Suppressor macrophage treated with lipopolysaccharide for 1 hour (primary cell): Measurements from ENCODE around the gene CAPN2.

Experiments
- DNase-seq, 3 donors: peaks; one replicate each; pipeline ENCODE4 v3.0.0-alpha.2; 2020 to 2022

Gene CAPN2

DNA sequence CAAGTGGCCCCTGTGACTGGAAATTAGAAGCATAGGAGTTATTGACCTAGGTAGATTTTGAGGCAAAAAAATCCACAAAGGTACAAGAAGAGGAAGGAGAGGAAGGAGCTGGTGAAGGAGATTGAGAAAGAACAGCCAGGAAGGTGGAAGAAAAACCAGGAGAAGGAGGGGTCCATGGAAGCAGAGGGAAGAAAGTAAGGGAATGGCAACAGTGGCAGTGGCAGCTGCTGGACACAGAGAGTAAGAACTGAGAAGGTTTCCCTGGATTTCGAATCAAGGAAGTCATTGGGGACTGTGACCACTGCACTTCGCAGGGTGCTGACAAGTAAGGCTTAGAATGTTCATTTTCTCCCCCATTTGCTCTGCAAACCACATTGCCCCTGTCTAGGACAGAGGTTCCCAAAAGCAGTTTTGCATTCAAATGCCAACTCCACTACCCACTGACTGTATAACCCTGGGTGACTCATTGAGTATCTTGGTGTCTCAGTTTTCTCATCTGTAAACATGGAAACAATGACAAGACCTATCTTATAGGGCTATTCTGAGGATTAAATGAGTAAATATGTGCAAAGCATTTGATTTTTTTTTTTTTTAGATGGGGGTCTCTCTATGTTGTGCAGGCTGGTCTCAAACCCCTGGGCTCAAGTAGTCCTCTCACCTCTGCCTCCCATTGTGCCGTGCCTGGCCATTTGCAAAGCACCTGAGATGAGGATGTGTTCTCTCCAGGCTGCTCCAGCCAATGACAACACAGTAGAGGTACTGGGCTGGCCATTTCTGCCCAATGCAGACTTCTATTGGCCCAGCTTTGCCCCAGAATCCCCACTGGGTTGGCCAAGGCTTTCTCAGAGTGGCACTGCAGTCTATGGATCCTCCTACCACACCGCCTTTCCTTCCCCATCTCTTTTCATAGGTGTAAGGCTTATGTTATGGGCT is 9.3 kb upstream of the CAPN2 start:
- peak; percentile 59 to 84 (median 73) for DNase-seq

DNA sequence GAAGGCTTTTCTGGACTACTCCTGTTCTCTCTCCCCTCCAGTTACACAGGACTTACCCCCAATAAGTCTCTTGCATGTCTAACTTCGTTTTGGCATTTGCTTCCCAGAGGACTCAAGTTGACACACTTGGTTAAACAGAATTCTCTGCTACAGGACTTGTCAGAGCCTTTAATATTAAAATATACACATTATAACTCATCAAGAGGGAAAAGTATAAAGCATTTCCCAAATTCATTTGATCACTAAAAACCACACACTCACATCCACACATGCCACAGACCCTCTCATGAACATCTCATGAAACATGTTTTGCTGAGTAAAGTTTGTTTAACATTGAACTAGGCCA is 8.7 kb upstream of the CAPN2 start:
- DNase-seq, result no peak

DNA sequence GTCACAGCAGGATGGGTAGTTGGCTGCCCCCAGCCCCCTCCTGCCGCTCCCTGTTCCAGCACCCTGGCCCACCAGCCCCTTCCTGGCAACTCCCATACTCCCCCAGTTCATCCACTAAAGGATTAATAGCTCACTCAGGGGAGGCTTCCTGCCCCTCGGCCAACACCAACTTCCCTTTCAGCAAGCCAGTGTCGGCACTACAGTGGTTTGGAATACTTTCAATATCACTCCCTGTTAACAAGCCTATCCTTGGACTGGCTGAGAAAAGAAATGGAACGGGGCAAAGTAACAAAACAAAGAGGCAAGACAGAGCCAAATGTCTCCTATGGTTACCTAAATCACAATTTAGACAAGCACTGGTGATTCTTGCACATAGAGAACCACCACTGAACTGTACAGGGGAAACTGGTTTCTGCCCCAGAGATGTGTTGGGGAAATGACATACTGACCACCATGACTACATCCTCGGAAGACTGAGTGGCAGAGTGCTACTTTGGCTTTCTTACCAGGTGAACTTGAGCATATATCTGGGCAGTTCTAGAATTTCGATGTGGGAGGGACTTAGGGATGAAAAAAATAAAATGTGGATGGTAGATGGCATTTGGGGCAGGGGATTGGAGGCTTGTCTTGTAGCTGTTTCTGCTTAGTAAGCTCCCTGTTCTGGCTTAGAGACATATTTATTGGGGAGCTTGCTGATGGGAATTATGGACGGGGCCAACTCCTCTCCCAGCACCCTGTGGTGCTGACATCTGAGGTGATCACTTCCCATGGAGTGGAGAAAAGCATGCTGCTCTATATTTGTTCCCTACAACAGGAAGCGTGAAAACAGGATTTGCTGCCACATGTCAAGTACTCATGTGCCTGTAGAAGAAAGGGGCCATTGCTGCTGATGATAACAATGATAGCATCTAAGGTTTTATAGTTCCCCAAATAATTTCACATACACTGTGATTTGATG is 7.1 kb upstream of the CAPN2 start:
- DNase-seq, result peak; percentile 49 to 57 (median 50)

DNA sequence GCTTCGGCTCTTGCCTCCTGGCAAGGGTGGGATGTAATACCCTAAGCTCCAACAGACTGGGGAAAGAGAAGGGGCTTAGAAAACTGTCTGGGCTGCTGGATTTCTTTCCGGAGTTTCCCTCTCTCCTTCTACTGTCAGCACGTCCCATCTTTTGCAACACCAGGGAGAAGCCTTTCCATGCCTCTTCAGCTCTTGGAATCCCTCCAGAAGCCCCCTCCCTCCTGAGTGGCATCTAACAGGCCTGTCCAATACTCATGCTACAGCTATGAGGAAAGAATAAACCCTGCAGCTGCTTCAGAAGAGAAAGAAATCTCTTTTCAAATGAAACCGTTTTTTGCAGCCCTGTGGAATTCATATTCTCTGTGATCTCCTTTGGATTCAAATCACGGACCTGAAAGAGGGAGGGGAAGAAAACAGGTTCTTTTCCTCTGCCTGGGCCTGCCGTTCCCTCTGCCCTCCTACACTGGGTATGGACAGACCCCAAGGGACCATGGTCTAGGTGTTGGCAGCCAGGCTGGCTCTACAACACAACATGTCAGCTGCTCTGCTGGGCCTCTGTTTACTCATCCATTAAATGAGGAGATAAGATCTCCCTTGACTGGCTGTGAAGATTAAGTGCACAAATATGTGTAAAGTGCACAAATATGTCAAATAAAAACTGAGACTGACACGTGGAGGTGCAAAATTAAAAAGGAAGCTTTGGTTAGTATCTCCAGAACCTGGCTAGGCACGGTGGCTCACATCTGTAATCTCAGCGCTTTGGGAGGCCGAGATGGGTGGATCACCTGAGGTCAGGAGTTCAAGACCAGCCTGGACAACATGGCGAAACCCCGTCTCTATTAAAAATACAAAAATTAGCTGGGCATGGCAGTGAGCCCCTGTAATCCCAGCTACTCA is 6.0 kb upstream of the CAPN2 start:
- no peak for DNase-seq

GRCh38 chr1:223707256-223708000 is 4.9 kb upstream of the CAPN2 start:
- DNase-seq, result peak; percentile 79 to 81 (median 81)

DNA sequence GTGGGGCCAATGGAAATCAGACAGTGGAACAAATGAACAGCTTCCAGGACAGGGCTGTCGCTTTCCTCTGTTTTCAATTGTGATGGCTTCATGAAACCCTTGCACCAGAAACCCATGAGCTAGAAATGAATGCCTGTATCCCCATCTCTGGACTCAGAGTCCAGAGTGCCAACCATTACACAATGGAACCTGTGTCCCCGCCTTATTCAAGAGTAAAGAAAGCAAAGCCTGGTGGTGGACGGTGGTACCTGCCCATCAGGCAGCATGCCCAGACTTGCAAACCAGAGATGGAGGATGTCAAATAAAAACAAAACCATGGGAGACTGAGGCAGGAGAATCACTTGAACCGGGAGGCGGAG is 4.4 kb upstream of the CAPN2 start:
- no peak for DNase-seq

DNA sequence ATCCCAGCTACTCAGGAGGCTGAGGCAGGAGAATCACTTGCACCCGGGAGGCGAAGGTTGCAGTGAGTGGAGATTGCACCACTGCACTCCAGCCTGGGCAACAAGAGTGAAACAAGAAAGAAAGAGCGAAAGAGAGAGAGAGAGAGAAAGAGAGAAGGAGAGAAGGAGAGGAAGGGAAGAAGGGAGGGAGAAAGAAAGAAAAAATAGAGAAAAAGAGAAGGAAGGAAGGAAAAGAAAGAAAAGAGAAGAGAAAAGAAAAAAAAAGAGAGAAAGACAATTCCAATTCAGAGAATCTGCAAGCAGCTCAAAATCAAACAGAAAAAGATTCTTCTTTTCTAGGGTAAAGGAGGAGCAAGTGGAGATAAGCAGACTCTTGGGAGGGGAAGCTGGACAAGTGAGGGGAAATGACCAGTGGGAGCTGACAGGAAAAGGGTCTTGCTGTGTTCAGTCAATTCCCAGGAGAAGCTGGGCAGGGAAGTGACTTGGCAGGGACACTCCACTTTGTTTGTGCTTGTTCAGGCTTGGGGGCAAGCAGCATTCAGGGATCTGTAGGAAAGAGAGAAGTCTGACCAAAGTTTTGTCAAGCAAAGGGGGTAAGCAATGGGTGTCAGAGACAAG is 3.6 kb upstream of the CAPN2 start:
- peak in 1 of 3 donors; percentile 17 for DNase-seq

GRCh38 chr1:223709598-223709997 is 2.7 kb upstream of the CAPN2 start:
- DNase-seq, result no peak

GRCh38 chr1:223710179-223711133 is 1.9 kb upstream of the CAPN2 start:
- no peak for DNase-seq

GRCh38 chr1:223711173-223711572 is 1.2 kb upstream of the CAPN2 start:
- no peak for DNase-seq

GRCh38 chr1:223711747-223712193 is 569 bp upstream of the CAPN2 start:
- DNase-seq, result no peak

DNA sequence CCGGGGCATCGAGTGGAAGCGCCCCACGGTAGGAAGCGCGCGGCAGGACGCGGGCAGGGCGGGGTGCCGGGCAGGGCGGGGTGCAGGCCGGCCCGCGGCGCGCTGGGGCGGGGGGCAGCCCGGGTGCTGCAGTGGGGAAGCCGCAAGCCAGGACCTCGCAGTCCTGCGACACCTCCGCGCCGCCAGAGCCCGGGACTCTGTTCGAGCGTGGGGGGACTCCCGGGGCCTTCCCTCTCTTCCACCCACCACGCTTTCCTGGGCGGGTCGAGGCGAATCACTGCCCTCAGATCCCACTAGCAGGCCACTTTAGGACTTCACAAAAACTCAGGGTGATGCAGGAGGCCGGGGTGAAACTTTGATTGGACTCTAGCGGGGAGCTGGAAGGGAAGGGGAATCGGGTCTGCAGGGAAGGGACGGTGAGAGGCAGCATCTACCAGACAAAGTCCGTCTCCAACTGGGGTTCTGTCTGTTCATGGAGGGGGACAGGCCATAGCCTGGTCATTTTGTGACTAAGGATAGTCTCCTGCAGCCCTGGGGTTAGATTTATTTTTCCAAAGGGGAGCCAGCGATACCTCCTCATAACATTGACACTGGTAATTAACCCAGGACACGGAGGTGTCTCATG is 623 bp downstream of the CAPN2 start:
- DNase-seq, result peak; percentile 92 to 96 (median 95)

DNA sequence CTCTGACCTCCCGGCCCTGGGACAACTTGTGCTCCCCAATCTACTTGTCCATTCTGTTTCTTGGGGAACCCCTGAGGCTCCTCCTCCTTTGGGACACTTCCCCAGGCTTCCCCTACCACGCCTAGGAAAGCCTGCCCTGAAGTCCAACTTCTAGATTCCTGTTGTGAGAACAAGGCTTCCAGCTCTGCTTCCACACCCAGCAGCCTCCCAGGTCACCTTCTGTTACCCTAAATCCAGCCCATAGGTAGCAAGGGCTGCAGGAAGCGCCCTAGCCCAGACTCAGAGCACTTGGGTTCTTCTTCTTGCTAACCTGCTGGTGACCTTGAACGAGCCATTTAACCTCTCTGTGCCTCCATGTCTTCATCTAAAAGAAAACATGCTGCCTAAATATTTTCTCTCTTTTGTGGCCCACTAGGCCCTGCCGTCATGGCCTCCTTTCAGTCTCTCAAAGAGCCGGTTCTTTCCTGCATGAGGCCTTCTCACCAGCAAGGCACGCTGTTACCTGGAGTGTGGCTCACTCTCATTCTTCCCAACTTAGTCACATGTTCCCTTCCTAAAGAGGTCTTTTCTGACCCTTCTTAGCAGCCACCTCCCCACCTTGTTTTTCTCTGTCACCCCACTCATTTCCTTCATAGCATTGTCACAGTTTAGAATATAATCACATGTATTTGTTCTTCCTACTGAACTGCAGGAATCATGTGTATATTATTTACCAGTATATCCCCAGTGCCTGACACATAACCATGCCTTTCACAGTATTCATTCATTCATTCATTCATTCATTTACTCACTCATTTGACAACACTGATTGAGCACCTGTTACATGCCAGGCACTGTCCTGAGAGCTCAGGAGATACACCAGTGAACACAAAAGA is 1.4 kb downstream of the CAPN2 start:
- peak; percentile 41 to 67 (median 46) for DNase-seq

- DNase-seq, result no peak
Observed at GRCh38 chr1:223714421-223714724, 2.0 kb downstream of the CAPN2 start.

DNA sequence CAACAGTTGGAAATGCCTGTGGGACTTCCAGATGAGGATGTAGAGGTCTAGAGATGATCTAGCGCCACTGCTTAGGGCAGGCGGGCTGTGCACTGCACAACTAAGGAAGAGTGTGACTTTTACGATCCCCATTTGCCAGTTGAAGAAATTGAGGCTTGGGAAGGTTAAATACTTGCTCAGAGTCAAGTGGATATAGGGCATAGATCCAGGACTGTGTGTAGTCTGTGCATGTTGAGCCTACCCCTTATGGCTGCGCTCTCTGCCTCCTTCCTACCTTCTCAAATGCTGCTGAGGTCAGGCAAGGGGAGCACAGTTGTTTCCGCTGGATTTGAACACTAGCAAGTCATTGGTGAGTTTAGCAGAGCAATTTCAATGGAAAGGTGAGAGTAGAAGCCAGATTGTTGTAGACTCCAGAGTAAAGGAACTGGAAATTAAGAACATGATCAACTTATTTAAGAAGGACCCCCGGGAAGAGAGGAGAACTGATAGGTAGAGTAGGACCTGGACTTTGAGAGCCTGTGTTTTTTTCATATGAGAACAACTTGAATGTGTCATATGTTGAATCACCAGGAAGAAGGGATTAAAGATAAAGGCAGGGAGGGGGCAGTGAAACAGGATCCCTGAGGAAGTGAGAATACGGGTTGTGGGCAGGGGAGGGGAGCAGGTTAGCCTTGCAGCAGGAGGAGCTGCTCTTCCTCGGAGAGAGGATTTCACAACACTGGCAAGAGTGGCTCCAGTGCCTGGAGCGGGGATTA is 2.7 kb downstream of the CAPN2 start:
- peak; percentile 38 to 66 (median 52) for DNase-seq

GRCh38 chr1:223715604-223716172 is 3.3 kb downstream of the CAPN2 start:
- no peak for DNase-seq

DNA sequence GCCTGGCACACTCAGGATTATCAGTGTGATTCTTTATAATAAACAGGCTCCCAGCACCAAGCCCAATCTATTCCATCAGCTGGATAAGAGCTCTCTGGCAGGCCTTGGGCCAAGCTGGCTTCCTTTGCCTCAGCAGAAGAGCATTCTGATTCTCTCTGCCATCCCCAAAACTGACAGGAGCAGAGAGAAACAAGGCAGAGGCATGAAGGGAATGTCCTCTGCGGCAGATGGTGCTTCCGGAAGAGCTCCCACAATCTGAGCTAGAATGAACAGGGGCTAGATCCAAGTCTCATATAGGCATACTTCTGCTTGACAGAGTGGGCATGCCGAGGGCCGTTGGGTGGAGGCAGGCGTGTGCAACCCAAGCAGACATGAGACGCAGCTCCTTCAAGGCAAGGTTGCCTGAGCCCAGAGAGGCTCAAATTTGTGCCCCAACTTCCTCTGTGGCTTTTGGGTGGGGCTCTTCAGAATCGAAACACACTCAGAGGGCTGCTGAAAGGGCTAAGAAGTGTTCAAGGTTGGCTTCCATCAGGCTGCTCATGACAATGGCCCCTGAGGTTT is 4.0 kb downstream of the CAPN2 start:
- peak; percentile 58 to 65 (median 63) for DNase-seq
